ENCODE results near the gene FBXW12.
"Not testable (repeated sequence)": the region's sequence is repeated elsewhere in the genome, so short reads cannot be mapped to it uniquely, and the experiment has no call there.

Gene FBXW12

GRCh38 chr3:48371651-48372376 lies at the start of gene FBXW12:
FBXW12 (plus strand) TSS chr3:48372219; CDS start chr3:48372768, 549 bp downstream.
- no peak for DNase-seq

DNA sequence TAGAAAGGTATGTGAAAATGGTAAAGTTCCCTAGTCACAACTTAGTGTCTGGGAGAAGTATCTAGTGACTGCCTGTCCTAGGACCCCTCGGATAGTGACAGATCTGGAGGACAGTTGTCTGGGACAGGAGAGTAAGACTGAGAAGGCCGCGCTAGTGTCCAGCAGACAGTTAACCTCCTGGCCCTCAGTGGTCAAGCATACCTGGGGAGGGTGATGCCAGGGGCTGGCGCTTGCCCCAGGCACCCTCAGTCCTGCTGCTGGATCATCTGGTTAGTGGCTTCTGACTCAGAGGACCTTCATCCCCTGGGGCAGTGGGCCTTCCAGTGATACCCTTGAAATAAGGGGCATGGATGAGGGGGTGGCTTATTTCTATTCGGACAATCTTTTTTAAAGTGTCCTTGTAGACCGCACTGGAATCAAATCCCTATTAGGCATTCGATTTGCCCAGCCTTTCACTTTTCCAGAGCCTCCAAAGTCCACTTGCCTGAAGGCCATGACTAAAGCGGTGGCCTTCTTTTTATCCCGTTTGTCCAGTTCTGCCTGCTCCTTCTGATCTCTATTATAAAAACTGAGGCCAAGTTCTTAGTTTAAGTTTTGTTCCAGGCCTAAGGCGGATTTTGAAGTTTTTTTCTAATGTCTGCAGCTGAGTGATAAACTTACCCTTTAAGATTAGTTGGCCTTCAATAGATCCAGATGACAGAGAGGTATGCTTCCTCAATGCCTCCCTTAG lies 40.1 kb upstream of the FBXW12 start:
- DNase-seq = not testable (repeated sequence)

- not testable (repeated sequence) for DNase-seq
Observed at GRCh38 chr3:48333346-48334245, 38.4 kb upstream of the FBXW12 start, which contains the start of gene SPINK8. SPINK8 (minus strand) TSS chr3:48333661; CDS start chr3:48328341, 5,320 bp downstream.

DNA sequence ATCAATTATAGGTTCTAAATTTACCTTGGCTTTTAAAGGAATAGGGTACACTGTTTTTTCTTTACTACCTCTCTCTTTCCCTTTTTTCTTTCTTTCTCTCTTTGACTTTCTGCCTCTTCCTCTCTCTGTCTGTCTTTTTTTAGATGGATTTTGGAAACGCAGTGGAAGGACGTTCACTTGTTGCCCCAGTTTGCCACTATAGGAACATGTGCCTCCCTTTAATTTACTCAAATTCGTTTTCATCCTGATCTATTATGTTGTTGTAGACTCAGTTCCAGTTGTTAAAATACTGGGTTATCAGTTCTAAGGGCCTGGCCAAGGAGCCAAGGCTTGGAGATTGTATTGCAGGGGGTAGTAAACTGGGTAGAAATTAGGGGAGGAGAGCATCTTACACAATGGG lies 37.4 kb upstream of the FBXW12 start:
- no peak for DNase-seq

- not testable (repeated sequence) for DNase-seq
Observed at GRCh38 chr3:48335286-48335685, 36.7 kb upstream of the FBXW12 start.

DNA sequence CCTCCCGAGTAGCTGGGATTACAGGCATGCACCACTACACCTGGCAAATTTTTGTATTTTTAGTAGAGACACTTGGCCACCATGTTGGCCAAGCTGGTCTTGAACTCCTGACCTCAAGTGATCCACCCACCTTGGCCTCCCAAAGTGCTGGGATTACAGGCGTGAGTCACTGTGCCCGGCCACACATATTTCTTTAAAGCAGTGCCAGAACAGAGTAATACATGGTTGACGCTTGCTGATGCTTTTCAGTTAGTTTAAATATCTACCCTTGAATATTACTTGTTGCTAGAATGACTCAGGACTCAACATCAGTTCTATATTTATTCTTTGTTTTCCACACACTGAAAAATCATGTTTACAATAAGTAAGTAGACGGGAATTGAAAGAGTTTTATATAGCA lies 34.5 kb upstream of the FBXW12 start:
- not testable (repeated sequence) for DNase-seq

DNA sequence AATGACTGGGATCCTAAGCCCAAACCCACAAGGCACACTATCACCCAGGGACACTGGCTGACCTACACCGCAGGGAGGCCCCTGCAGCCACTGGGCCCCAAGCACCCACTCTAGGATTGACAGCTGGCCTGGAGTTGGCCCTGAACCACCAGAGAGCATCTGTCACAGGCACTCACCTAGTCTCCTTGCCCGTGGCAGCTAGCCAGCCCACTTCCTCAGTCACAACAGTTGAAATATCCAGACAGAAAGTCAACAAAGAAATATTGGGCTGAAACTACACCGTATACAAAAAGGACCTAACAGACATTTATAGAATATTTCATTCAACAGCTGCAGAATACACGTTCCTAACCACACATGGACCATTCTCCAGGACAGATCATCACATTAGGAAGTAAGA lies 33.4 kb upstream of the FBXW12 start:
- DNase-seq = no peak

- DNase-seq = no peak
Observed at GRCh38 chr3:48343432-48343831, 28.6 kb upstream of the FBXW12 start.

DNA sequence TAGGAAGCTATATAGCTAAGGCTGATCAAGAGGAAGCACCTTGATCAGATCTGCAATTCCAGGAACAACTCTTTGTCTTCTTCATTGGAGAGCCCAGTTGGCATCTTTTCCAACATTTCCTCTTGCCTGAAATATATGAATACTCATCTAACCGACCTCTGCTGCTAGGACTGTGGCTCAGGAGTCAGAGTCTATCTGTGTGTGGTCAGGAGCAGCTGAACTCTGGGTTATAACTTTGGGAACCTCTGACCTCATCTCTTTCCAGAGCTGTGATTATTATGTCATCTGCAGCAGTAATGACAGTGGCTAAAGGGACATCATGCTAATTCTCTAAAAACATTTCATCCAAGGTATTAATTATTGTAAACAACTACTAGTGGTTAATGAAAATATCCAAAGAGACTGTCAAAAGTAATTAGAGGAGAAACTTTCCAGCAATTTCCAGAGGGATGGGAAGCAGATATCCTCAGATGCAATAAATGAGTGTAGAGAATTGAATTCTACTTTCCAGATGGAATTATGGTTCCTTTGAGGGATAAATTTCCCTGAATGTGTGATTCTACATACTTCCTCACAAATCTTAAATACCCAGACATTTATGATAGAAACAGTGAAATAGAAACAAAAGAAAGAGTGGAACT lies 27.0 kb upstream of the FBXW12 start:
- no peak for DNase-seq

DNA sequence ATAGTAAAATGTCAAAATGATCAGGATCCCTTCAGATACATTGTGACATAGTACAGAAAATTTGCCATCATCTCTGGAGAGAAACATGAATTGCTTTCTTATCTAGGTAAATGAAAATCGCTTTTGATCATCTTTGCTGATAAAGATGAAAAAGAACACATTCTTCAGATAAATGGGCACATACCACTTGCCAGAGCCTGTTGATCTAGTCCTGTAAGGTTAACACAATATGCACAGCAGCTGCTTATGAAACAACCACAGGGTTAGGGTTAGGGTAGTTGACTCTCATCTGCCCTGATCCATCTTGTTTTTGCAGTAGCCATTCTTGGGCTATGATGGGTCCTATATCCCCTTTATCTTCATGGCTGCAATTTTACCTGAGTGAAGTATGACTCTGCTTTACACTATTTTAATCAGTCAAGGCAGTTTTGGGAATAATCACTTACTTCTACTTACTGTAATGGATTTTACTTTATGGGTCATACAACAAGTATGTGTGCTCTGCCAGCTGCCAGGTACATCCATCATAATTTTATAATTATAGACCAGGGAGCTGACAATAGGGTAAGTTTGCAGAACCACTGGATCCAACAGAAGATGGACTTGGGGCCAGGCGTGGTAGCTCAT lies 26.0 kb upstream of the FBXW12 start:
- DNase-seq = no peak

DNA sequence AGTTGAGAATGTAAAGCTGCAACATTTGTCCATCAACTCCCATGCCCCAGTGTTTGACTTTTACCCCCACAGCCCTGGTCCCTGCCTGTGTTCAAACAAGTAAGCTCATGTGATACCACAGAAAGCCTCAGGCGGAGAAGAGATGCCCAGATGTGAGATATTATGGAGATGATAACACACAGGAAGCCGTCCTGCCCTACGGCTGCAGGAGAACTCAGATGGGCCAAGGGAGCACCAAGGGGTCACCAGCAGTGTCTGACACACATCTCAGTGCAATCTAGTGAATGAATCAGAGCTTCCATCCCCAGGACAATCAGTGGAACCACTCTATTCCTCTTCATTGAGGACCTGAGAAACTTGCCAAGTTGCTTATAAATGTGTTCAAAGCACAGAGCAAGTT lies 24.5 kb upstream of the FBXW12 start:
- DNase-seq = no peak

GRCh38 chr3:48352546-48352945 lies 19.5 kb upstream of the FBXW12 start:
- DNase-seq = no peak

- DNase-seq = no peak
Observed at GRCh38 chr3:48353987-48354386, 18.0 kb upstream of the FBXW12 start.

DNA sequence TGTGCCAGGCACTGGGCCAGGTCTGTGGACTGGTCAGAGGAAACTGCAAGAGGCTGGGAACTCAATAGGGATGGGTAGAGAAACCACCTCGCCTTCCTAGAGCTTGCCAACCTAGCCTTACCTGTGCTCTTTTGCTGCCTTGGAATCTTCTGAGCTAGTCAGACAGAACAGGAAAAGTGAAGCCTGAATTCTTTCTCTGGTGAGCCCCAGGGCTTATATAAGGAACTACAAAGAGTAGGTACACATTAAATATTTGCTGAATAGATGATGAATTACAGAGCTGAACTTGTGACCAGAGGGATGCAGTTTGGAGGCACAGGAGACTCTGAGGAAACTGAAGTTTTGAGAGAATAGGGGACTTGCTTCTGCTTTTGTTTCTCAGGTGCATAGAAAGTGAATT lies 15.6 kb upstream of the FBXW12 start:
- no peak for DNase-seq

DNA sequence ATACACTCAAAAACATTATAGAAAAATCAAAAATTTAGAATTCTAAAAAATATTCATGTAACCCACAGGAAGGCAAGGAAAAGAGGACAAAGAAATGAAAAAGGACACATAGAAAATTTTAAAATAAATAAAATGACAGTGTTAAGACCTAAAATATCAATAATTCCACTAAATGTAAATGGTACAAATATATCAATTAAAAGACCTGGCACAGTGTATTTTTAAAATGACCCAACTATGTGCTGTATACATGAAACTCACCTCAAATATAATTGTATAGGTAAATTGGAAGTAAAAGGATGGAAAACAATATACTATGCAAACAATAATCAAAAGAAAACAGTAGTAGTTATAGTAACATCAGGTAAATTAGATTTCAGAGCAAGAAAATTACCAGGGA lies 10.1 kb upstream of the FBXW12 start:
- no peak for DNase-seq

GRCh38 chr3:48364840-48365239 lies 7.2 kb upstream of the FBXW12 start:
- no peak for DNase-seq

GRCh38 chr3:48367201-48367600 lies 4.8 kb upstream of the FBXW12 start:
- no peak for DNase-seq

- DNase-seq = no peak
Observed at GRCh38 chr3:48369693-48370332, 2.2 kb upstream of the FBXW12 start.

DNA sequence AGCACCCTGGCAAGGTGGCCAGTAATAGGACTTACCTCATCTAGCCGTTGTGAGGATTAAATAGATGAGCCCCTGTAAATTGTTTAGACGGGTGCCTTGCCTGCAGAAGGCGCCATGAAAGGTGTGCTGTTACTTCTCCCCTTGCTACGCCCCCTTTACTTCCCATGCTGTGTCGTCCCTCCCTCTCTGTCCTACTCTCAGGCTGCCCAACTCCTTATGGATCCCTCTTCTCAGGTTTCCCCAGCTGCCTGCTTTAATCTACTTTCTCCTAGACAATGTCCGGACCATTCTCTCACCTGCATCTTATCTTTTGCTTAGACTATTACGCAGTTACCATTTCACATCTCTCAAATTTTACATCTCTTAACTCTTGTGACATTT lies 1.7 kb upstream of the FBXW12 start:
- DNase-seq = no peak

- no peak for DNase-seq
Observed at GRCh38 chr3:48372377-48372770, 355 bp downstream of the FBXW12 start.

DNA sequence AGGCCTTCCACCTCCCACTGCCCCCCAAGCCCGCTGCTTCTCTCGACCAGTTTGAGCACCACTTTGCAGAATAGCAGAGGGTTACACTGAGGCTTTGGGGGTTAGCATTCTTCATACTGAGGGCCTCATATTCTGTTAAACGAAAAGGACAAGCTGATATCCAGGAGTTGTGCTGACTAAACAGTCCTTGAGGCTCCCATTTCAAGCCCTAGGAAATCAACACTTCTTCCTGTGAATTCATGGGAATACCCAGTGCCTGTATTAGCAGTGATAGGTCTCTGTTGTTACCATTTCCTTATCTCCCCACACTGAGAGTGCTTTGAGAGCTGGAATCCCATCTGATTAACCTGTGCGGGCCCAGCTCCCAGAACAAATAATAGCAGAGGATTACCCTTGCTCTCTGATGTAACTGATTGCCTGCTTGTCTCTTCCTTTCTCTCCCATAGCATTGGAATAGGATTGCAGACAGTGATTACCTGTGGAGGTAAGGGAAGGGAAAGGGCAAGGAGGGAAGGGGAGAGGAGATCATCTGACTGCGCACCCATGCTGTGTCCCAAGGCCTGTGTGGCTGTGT lies 930 bp downstream of the FBXW12 start:
- DNase-seq = no peak

- no peak for DNase-seq
Observed at GRCh38 chr3:48387634-48388033, 15.6 kb downstream of the FBXW12 start.
